Caco-2 (cell line): ENCODE data around the gene STK40. TPM values are rescaled to one million over a fixed set of nuclear protein-coding genes. Genes with fewer than 3 reads are reported as not detected.

Experiments
- BruUV-seq: library from RNA; stranded (reverse); fragments of 400-500 nt; replicated peaks from 2 replicates; lab custom pipeline; 2021; lab: Mats Ljungman, UMichigan
- CTCF ChIA-PET: fragments of 300-600 bp; sonication (Branson Sonifier 250); formaldehyde crosslinking; loops from one replicate; lab custom pipeline; 2022; ENCODE audit warnings: antibody characterized with exemption; lab: Charles Lee
- POLR2A ChIA-PET: fragments of 300-600 bp; sonication (Branson Sonifier 250); formaldehyde crosslinking; loops from one replicate; lab custom pipeline; 2022; ENCODE audit warnings: antibody characterized with exemption; lab: Charles Lee
- DNase-seq, 2 experiments: peaks; one replicate each; pipeline versions ENCODE4 v3.0.0 to v3.0.0-alpha.2; 2020 to 2022
- H3K27me3 ChIP-seq: replicated peaks from 2 replicates; pipeline ENCODE4 v1.6.0; 2011; ENCODE audit warnings: low read length; ENCODE audit not compliant: control insufficient read depth, insufficient read depth
- H3K36me3 ChIP-seq: 2 replicates; pipeline ENCODE4 v1.5.1; 2011; ENCODE audit warnings: low read length; ENCODE audit not compliant: control insufficient read depth, insufficient read depth
- H3K4me1 ChIP-seq: fragments of 250-450 bp; sonication (Bioruptor Pico); 2 replicates; pipeline ENCODE4 v1.5.1; 2020; ENCODE audit warnings: mild to moderate bottlenecking
- H3K4me3 ChIP-seq: 2 replicates; pipeline ENCODE4 v1.5.1; 2011; ENCODE audit warnings: low read depth, mild to moderate bottlenecking, control low read depth, low read length
- H3K9me3 ChIP-seq: fragments of 250-450 bp; sonication (Bioruptor Pico); 2 replicates; pipeline ENCODE4 v1.5.1; 2020; ENCODE audit warnings: mild to moderate bottlenecking, moderate library complexity
- H3K27ac Mint-ChIP-seq: one replicate; pipeline ENCODE4 v1.8.0; 2022; ENCODE audit warnings: mixed read lengths; ENCODE audit not compliant: unreplicated experiment
- H3K27me3 Mint-ChIP-seq: one replicate; pipeline ENCODE4 v1.8.0; 2022; ENCODE audit warnings: mixed read lengths; ENCODE audit not compliant: insufficient read depth, unreplicated experiment
- H3K36me3 Mint-ChIP-seq: one replicate; pipeline ENCODE4 v1.8.0; 2022; ENCODE audit warnings: mild to moderate bottlenecking, mixed read lengths; ENCODE audit not compliant: insufficient read depth, unreplicated experiment
- H3K4me1 Mint-ChIP-seq: one replicate; pipeline ENCODE4 v1.8.0; 2022; ENCODE audit warnings: low read depth, mixed read lengths; ENCODE audit not compliant: unreplicated experiment
- H3K4me3 Mint-ChIP-seq: one replicate; pipeline ENCODE4 v1.8.0; 2022; ENCODE audit warnings: mild to moderate bottlenecking, moderate library complexity, mixed read lengths; ENCODE audit not compliant: unreplicated experiment
- H3K9me3 Mint-ChIP-seq: one replicate; pipeline ENCODE4 v1.8.0; 2022; ENCODE audit warnings: mixed read lengths; ENCODE audit not compliant: unreplicated experiment
- intact Hi-C: fragments of 100-400 bp; cut with micrococcal nuclease; formaldehyde crosslinking; loops from one replicate; pipeline ENCODE4 v1.10.0; 2022; ENCODE audit not compliant: unreplicated experiment
- total RNA-seq: library from RNA; stranded (reverse); gene quantifications from 2 replicates; pipeline ENCODE4 v1.2.3, GENCODE V29; 2022
- TF ChIP-seq, protein P1 (sequence below), 2 experiments: fragments of 200-600 bp in 1 of 2; IDR thresholded peaks; 1 replicate in 1 of 2; 2 replicates in 1 of 2; pipeline versions ENCODE4 v1.5.1 to v1.8.0; 2011 to 2022; ENCODE audit warnings: antibody characterized with exemption in 1 of 2, control low read depth in 1 of 2, inconsistent platforms in 1 of 2, low read depth in 1 of 2, low read length in 1 of 2, mild to moderate bottlenecking in 1 of 2, moderate library complexity in 1 of 2; ENCODE audit not compliant: insufficient read depth in 1 of 2, severe bottlenecking in 1 of 2, unreplicated experiment in 1 of 2

Gene STK40
- total RNA-seq, 1 experiment from 2014 or later = 29.7 TPM

DNA sequence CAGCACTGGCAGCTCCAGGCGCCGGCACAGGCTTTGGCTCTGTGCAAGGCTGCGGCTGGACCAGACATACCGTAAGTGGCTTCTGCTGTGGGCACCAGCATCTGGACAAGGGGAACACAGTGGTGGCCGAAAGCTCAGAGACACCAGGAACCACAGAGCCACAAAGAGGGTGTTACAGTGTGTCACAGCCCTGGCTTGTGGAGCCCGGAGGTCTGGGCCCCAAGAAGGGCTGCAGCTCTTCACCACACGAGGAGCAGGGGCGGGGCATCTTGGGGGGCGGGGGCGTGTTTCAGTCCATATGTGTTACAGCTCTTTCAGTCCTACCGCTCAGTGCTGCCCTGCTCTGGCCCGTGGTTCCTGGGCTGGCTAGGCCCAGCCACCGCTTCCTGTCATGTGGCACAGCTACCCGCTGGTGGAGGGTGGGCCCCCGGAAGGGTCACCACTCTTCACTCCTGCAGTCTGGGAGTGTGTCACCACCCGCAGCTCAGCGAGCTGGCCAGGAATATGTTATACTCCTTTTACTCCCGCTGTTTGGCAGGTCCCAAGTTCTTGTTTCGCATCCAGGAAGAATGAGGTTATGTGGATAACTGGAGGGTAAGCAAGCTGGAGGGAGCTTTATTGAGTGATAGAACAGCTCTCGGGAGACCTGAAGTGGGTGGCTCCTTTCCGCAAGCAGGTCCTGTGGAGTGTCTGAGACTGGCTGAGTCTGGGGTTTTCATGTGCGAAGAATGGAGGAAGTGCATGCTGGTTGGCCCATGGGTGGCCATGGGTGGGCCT lies 15.3 kb upstream of the STK40 start:
- H3K4me3 Mint-ChIP-seq = no peak overlapping the region
- no peak overlapping the region for H3K4me3 ChIP-seq
- no TSS peak for BruUV-seq
- TF ChIP-seq, protein P1, sequence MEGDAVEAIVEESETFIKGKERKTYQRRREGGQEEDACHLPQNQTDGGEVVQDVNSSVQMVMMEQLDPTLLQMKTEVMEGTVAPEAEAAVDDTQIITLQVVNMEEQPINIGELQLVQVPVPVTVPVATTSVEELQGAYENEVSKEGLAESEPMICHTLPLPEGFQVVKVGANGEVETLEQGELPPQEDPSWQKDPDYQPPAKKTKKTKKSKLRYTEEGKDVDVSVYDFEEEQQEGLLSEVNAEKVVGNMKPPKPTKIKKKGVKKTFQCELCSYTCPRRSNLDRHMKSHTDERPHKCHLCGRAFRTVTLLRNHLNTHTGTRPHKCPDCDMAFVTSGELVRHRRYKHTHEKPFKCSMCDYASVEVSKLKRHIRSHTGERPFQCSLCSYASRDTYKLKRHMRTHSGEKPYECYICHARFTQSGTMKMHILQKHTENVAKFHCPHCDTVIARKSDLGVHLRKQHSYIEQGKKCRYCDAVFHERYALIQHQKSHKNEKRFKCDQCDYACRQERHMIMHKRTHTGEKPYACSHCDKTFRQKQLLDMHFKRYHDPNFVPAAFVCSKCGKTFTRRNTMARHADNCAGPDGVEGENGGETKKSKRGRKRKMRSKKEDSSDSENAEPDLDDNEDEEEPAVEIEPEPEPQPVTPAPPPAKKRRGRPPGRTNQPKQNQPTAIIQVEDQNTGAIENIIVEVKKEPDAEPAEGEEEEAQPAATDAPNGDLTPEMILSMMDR (IDR thresholded peaks at IDR 0.05; ENCODE audit: insufficient read depth in 1 of 2, low read depth in 1 of 2, low read length in 1 of 2, severe bottlenecking in 1 of 2, unreplicated experiment in 1 of 2) = no peak
- ChIA-PET CTCF (interaction anchor here (0.6 kb wide), 2 partner anchors 159 to 307 kb away, joined by 5 to 6 read pairs; no protein-coding TSS in a partner anchor), POLR2A (interaction anchor here (0.6 kb wide), 1 partner anchor 14 kb away, joined by 3 read pairs; no protein-coding TSS in a partner anchor)
- H3K36me3 ChIP-seq = no peaks in the 10 kb centered on the region
- H3K4me1 ChIP-seq = no peaks in the 10 kb centered on the region
- H3K27ac Mint-ChIP-seq = no peak overlapping the region
- H3K27me3 ChIP-seq = no peaks in the 10 kb centered on the region
- no peaks in the 10 kb centered on the region for H3K9me3 Mint-ChIP-seq
- H3K36me3 Mint-ChIP-seq = peaks cover 9% of the 10 kb centered on the region
- no peaks in the 10 kb centered on the region for H3K9me3 ChIP-seq
- peaks cover 7% of the 10 kb centered on the region for H3K4me1 Mint-ChIP-seq
- intact Hi-C loops = no loop called here
- H3K27me3 Mint-ChIP-seq = peaks cover 2% of the 10 kb centered on the region
- DNase-seq = no peak

GRCh38 chr1:36400514-36400824 lies 14.7 kb upstream of the STK40 start:
- H3K9me3 Mint-ChIP-seq = no peaks in the 10 kb centered on the region
- CTCF ChIA-PET = interaction anchor here (0.6 kb wide), 1 partner anchor 307 kb away, joined by 5 read pairs; no protein-coding TSS in a partner anchor
- H3K4me3 ChIP-seq = no peak overlapping the region

GRCh38 chr1:36398370-36398977 lies 12.8 kb upstream of the STK40 start:
- intact Hi-C loops = no loop called here
- CTCF ChIA-PET = no interaction called here
- H3K4me1 Mint-ChIP-seq = peaks cover 7% of the 10 kb centered on the region

More at GRCh38 chr1:36400514-36400824, 14.7 kb upstream of the STK40 start:
- DNase-seq = no peak
- H3K27me3 Mint-ChIP-seq = peaks cover 2% of the 10 kb centered on the region
- H3K4me3 Mint-ChIP-seq = no peak overlapping the region
- Histone ChIP-seq H3K36me3 (no peaks in the 10 kb centered on the region), H3K27me3 (no peaks in the 10 kb centered on the region), H3K9me3 (no peaks in the 10 kb centered on the region), H3K4me1 (no peaks in the 10 kb centered on the region)
- no peak overlapping the region for H3K27ac Mint-ChIP-seq
- POLR2A ChIA-PET = interaction anchor here (0.6 kb wide), 1 partner anchor 14 kb away, joined by 3 read pairs; no protein-coding TSS in a partner anchor
- peaks cover 9% of the 10 kb centered on the region for H3K36me3 Mint-ChIP-seq
- intact Hi-C loops = no loop called here
- H3K4me1 Mint-ChIP-seq = peaks cover 7% of the 10 kb centered on the region
- BruUV-seq = no TSS peak
- TF ChIP-seq, protein P1 (IDR thresholded peaks at IDR 0.05; ENCODE audit: insufficient read depth in 1 of 2, low read depth in 1 of 2, low read length in 1 of 2, severe bottlenecking in 1 of 2, unreplicated experiment in 1 of 2) = no peak

More at GRCh38 chr1:36398370-36398977, 12.8 kb upstream of the STK40 start:
- no TSS peak for BruUV-seq
- H3K4me3 Mint-ChIP-seq = peak overlapping the region; percentile 89
- H3K9me3 Mint-ChIP-seq = no peaks in the 10 kb centered on the region
- Histone ChIP-seq H3K4me1 (no peaks in the 10 kb centered on the region), H3K9me3 (no peaks in the 10 kb centered on the region), H3K36me3 (no peaks in the 10 kb centered on the region), H3K4me3 (no peak overlapping the region), H3K27me3 (no peaks in the 10 kb centered on the region)
- POLR2A ChIA-PET = no interaction called here
- TF ChIP-seq, protein P1 (IDR thresholded peaks at IDR 0.05; ENCODE audit: insufficient read depth in 1 of 2, low read depth in 1 of 2, low read length in 1 of 2, severe bottlenecking in 1 of 2, unreplicated experiment in 1 of 2) = no peak
- no peak for DNase-seq
- H3K27me3 Mint-ChIP-seq = no peaks in the 10 kb centered on the region
- peak overlapping the region; percentile 95 for H3K27ac Mint-ChIP-seq
- H3K36me3 Mint-ChIP-seq = peaks cover 9% of the 10 kb centered on the region
